Uterus (tissue), 2 donors: ENCODE measurements around the gene S100A13.

Experiments used
- CTCF ChIP-seq, 4 experiments: fragments of 200-600 bp in 2 of 4; fragments of 450-650 bp in 2 of 4; sonication (generic) in 2 of 4; IDR thresholded peaks; one replicate each; pipeline ENCODE4 v1.5.1; 2016 to 2019; ENCODE audit warnings: antibody characterized with exemption in 4 of 4, mild to moderate bottlenecking in 2 of 4, moderate library complexity in 1 of 4
- POLR2A ChIP-seq, 2 donors: fragments of 450-650 bp; IDR thresholded peaks; one replicate each; pipeline ENCODE4 v1.6.1; 2016; ENCODE audit warnings: antibody characterized with exemption in 2 of 2, mild to moderate bottlenecking in 1 of 2, moderate library complexity in 1 of 2

DNA sequence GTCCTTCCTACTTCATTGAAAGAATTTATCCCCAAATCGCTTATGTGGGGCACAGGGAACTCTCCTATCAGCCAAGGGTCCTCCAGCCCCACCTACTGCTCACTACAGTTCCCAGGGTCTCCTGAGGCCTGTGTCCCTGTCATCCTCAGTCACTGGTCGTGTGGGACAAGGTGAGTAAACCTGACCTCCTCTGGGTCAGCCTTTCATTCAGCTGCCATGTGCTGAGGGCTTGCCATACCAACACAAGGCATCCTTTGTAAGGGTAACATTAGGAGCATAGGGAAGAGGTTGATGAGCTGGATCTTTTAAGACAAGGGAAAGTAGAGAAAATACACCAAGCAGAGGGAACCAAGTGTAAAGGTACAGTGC, 20.0 kb upstream of the S100A13 start:
- TF ChIP-seq CTCF (IDR thresholded peaks at IDR 0.05) (no peak), POLR2A (IDR thresholded peaks at IDR 0.05) (no peak)
